Fibroblast of villous mesenchyme (primary cell): ENCODE results near the gene PRKD1. TPM values are rescaled to one million over a fixed set of nuclear protein-coding genes. Genes with fewer than 3 reads are reported as not detected.

ENCODE experiments used
- DNase-seq: peaks from one replicate; pipeline ENCODE4 v3.0.0-alpha.2; 2010; ENCODE audit warnings: low read depth
- H3K4me3 ChIP-seq: 2 replicates; pipeline ENCODE4 v1.5.1; 2011; ENCODE audit warnings: low read depth, mild to moderate bottlenecking, low read length
- total RNA-seq: library from RNA; depleted of rRNA; stranded (reverse); fragments of >200 nt; gene quantifications from 2 replicates; pipeline ENCODE4 v1.2.3, GENCODE V29; 2012
- TF ChIP-seq, protein P1 (sequence below): IDR thresholded peaks from 2 replicates; pipeline ENCODE4 v1.5.1; 2012; ENCODE audit warnings: low read depth, mild to moderate bottlenecking, low read length; ENCODE audit not compliant: insufficient read depth

The PRKD1 gene
- total RNA-seq, 1 donor: 13.8 TPM

DNA sequence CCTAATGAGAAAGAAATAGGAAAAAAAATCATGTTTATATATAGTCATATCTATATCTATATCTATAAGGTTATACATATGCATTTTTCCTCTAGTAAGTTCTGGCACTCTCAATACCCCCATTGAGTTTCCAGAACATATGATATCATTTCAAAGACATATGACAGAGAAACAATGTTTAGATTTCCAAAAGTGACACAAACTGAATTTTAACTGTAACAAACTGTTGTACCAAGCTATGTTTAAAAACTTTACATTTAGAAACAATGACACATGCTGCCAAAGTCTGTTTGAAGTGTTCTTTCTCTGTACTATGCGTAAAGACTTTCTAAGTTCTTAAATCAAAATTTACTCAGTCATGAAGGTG lies 171.6 kb downstream of the PRKD1 start:
- TF ChIP-seq, protein P1, sequence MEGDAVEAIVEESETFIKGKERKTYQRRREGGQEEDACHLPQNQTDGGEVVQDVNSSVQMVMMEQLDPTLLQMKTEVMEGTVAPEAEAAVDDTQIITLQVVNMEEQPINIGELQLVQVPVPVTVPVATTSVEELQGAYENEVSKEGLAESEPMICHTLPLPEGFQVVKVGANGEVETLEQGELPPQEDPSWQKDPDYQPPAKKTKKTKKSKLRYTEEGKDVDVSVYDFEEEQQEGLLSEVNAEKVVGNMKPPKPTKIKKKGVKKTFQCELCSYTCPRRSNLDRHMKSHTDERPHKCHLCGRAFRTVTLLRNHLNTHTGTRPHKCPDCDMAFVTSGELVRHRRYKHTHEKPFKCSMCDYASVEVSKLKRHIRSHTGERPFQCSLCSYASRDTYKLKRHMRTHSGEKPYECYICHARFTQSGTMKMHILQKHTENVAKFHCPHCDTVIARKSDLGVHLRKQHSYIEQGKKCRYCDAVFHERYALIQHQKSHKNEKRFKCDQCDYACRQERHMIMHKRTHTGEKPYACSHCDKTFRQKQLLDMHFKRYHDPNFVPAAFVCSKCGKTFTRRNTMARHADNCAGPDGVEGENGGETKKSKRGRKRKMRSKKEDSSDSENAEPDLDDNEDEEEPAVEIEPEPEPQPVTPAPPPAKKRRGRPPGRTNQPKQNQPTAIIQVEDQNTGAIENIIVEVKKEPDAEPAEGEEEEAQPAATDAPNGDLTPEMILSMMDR: no peak
- no peak overlapping the region for H3K4me3 ChIP-seq
- no peak for DNase-seq

DNA sequence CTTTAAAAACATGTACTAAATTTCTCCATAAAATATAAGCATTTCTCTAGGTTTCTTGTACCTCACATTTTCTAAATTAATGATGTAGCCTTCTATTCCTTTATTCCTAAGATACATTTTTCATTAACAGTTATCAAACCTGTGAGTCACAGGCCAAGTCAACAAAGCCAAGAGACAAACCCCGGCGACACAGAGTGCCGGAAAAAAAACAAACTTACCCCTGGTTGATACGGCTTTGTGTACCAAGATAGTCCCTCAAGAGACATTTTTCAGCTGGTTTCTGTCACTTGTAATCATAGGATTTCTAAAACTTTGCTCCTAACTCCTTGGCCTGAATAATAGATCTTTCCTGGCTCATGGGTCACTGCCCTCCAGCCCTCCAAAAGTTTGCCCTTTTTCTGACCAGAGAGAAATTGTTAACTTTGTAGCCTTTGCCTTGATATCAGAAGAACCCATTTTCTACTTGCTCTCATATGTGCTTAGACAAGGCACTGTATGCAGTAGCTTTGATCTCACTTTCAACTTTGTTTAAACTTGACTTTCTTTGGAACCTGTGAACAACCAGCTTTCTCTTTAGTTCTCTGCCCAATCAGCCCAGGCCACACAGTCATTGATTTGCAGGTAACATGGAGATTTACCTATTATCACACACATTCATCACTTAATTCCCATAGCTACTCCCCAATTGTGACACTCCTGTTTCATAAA lies 172.2 kb downstream of the PRKD1 start:
- no peak overlapping the region for H3K4me3 ChIP-seq
- DNase-seq: no peak
- TF ChIP-seq, protein P1: no peak

DNA sequence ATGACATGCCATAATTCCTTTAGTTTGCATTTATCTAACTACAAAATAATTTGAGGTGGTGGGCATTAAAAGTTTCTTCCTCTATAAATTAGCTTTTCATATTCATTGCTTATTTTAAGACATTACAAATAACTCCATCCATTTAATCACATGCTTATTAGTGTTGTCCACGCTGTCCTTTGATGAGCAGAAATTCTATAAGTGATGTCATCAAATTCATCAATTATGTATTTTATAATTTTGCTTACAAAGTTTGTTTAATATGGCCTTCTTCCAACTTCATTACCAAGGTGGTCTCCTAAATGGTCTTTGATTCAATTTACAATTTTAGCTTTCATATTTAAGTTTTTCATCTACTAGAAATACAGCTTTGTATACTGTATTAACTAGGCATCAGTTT lies 173.5 kb downstream of the PRKD1 start:
- TF ChIP-seq, protein P1: no peak
- no peak for DNase-seq
- no peak overlapping the region for H3K4me3 ChIP-seq

DNA sequence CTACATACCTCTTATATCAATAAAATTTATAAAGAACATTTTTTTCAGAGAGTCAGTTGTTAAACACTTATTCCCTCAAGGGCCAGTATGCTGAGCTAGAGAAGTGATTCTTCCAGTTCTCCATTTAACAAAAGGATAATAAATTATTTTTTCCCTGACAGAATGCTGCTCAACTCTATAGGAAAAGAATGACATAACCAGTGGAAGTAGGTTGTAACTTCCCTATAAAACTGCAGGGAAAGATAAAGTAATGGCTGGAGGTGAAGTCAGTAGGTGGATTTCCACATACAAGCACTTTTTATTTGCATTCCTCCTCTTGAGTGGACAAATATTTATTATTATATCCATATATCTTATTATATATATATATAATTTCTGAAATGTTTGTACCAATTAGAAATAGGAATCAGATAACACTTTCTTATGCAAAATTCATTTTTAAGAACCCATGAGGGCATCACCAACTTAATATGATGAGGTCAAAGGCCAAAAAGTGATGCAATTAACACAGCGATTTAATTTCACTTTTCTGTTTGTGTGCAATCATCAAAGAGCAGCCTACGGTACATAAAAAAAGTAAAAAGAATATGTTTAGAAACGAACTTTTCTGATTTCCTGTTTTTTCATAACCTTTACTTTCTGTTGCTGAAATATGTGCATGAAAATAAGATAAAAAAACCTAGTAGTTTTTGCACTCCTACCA lies 175.3 kb downstream of the PRKD1 start:
- TF ChIP-seq, protein P1: no peak
- no peak overlapping the region for H3K4me3 ChIP-seq
- no peak for DNase-seq

DNA sequence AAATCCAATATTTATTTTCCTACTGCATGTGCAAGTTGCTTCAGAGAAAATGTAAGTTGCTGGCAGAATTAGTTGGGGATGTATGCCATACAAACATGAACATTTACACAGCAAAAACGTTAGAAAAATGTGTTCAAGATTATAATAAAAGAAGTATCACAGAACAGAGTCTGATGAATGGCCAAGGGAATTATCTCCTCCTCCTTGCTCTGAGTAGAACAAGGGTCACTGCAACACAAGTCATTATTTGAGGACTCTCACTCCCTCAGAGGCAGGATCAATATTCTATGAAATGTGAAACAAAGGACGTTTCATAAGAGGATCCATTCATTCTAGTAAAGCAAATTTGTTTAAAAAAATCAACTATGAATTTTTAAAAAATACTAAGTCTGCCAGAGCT lies 177.8 kb downstream of the PRKD1 start:
- no peak overlapping the region for H3K4me3 ChIP-seq
- TF ChIP-seq, protein P1: no peak

DNA sequence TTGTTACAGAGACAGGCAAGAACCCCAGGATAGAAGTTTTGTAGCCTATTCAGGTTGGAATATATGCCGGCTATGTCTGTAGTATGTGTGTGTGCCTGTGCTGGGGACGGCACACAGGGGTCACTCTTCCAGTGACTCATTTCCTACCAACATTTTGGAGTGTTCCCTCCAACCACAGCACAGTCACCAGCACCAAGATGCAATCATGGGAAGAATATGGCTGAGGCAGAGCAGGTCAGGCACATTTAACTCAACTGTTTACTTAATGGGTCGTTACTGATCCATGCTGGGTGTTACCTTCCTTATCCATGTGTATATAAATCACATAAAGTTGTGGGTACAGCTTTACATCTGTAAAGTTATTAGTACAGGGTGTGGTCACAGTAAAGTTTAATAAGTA lies 178.3 kb downstream of the PRKD1 start:
- H3K4me3 ChIP-seq: no peak overlapping the region
- DNase-seq: peak; percentile 45
- TF ChIP-seq, protein P1: no peak

More for the DNA sequence above, 177.8 kb downstream of the PRKD1 start:
- DNase-seq: no peak
